Measurements from ENCODE around the gene E2F2. TPM values are rescaled to one million over a fixed set of nuclear protein-coding genes. Genes with fewer than 3 reads are reported as not detected.

Gene E2F2
- total and polyA plus RNA-seq, 9 donors, result 3.5 to 6.2 (median 5.0) TPM

GRCh38 chr1:23557471-23558124 is 26.6 kb upstream of the E2F2 start:
- Histone ChIP-seq H3K4me1 (ENCODE audit: control insufficient read depth, insufficient read depth, low read length) (peaks cover 77% of the 10 kb centered on the region), H3K4me3 (ENCODE audit: low read length) (peak overlapping the region; percentile 95), H3K36me3 (ENCODE audit: control insufficient read depth, insufficient read depth, low read length) (peaks cover 13% of the 10 kb centered on the region), H3K27ac (ENCODE audit: low read length) (peak overlapping the region; percentile 99), H3K9me3 (replicated peaks; ENCODE audit: control insufficient read depth, low read depth, low read length) (no peaks in the 10 kb centered on the region), H3K27me3 (ENCODE audit: control insufficient read depth, insufficient read depth, low read length) (no peaks in the 10 kb centered on the region)
- no CpG with 5 or more reads among the region's 8 CpGs for WGBS (ENCODE audit: insufficient coverage)
- no peak for DNase-seq

GRCh38 chr1:23556635-23557470 is 25.8 kb upstream of the E2F2 start:
- Histone ChIP-seq H3K36me3 (ENCODE audit: control insufficient read depth, insufficient read depth, low read length) (peaks cover 13% of the 10 kb centered on the region), H3K4me3 (ENCODE audit: low read length) (peak overlapping the region; percentile 95), H3K27me3 (ENCODE audit: control insufficient read depth, insufficient read depth, low read length) (no peaks in the 10 kb centered on the region), H3K27ac (ENCODE audit: low read length) (peak overlapping the region; percentile 99), H3K9me3 (replicated peaks; ENCODE audit: control insufficient read depth, low read depth, low read length) (no peaks in the 10 kb centered on the region), H3K4me1 (ENCODE audit: control insufficient read depth, insufficient read depth, low read length) (peaks cover 77% of the 10 kb centered on the region)
- no peak for DNase-seq
- WGBS (ENCODE audit: insufficient coverage), result 17% methylated on average over 1 of the region's 4 CpGs

- DNase-seq, result peak; percentile 47
- 17% methylated on average over 6 of the region's 9 CpGs for WGBS (ENCODE audit: insufficient coverage)
- H3K27ac ChIP-seq (ENCODE audit: low read length), result peak overlapping the region; percentile 99
- peak overlapping the region; percentile 95 for H3K4me3 ChIP-seq (ENCODE audit: low read length)
- H3K4me1 ChIP-seq (ENCODE audit: control insufficient read depth, insufficient read depth, low read length), result peaks cover 77% of the 10 kb centered on the region
- H3K27me3 ChIP-seq (ENCODE audit: control insufficient read depth, insufficient read depth, low read length), result no peaks in the 10 kb centered on the region
- peaks cover 13% of the 10 kb centered on the region for H3K36me3 ChIP-seq (ENCODE audit: control insufficient read depth, insufficient read depth, low read length)
- no peaks in the 10 kb centered on the region for H3K9me3 ChIP-seq (replicated peaks; ENCODE audit: control insufficient read depth, low read depth, low read length)
Measured at GRCh38 chr1:23555986-23556634, 25.1 kb upstream of the E2F2 start.

GRCh38 chr1:23555270-23555985 is 24.4 kb upstream of the E2F2 start:
- DNase-seq, result no peak
- Histone ChIP-seq H3K4me1 (ENCODE audit: control insufficient read depth, insufficient read depth, low read length) (peaks cover 76% of the 10 kb centered on the region), H3K4me3 (ENCODE audit: low read length) (peak overlapping the region; percentile 41), H3K36me3 (ENCODE audit: control insufficient read depth, insufficient read depth, low read length) (peaks cover 13% of the 10 kb centered on the region), H3K27me3 (ENCODE audit: control insufficient read depth, insufficient read depth, low read length) (no peaks in the 10 kb centered on the region), H3K9me3 (replicated peaks; ENCODE audit: control insufficient read depth, low read depth, low read length) (no peaks in the 10 kb centered on the region), H3K27ac (ENCODE audit: low read length) (peak overlapping the region; percentile 99)
- WGBS (ENCODE audit: insufficient coverage), result 8% methylated on average over 4 of the region's 15 CpGs

GRCh38 chr1:23554481-23555269 is 23.6 kb upstream of the E2F2 start:
- Histone ChIP-seq H3K4me3 (ENCODE audit: low read length) (peak overlapping the region; percentile 41), H3K4me1 (ENCODE audit: control insufficient read depth, insufficient read depth, low read length) (peaks cover 69% of the 10 kb centered on the region), H3K9me3 (replicated peaks; ENCODE audit: control insufficient read depth, low read depth, low read length) (no peaks in the 10 kb centered on the region), H3K36me3 (ENCODE audit: control insufficient read depth, insufficient read depth, low read length) (peaks cover 13% of the 10 kb centered on the region), H3K27ac (ENCODE audit: low read length) (peak overlapping the region; percentile 99), H3K27me3 (ENCODE audit: control insufficient read depth, insufficient read depth, low read length) (no peaks in the 10 kb centered on the region)
- WGBS (ENCODE audit: insufficient coverage), result under 1% methylated on average over 75 of the region's 81 CpGs
- peak; percentile 94 for DNase-seq

GRCh38 chr1:23554127-23554480 is 23.1 kb upstream of the E2F2 start:
- peaks cover 13% of the 10 kb centered on the region for H3K36me3 ChIP-seq (ENCODE audit: control insufficient read depth, insufficient read depth, low read length)
- peak overlapping the region; percentile 33 for H3K4me3 ChIP-seq (ENCODE audit: low read length)
- H3K27me3 ChIP-seq (ENCODE audit: control insufficient read depth, insufficient read depth, low read length), result no peaks in the 10 kb centered on the region
- H3K9me3 ChIP-seq (replicated peaks; ENCODE audit: control insufficient read depth, low read depth, low read length), result no peaks in the 10 kb centered on the region
- DNase-seq, result peak; percentile 50
- peaks cover 68% of the 10 kb centered on the region for H3K4me1 ChIP-seq (ENCODE audit: control insufficient read depth, insufficient read depth, low read length)
- peak overlapping the region; percentile 95 for H3K27ac ChIP-seq (ENCODE audit: low read length)
- 18% methylated on average over 12 of the region's 12 CpGs for WGBS (ENCODE audit: insufficient coverage)

- no peaks in the 10 kb centered on the region for H3K9me3 ChIP-seq (replicated peaks; ENCODE audit: control insufficient read depth, low read depth, low read length)
- no peaks in the 10 kb centered on the region for H3K27me3 ChIP-seq (ENCODE audit: control insufficient read depth, insufficient read depth, low read length)
- 49% methylated on average over 2 of the region's 21 CpGs for WGBS (ENCODE audit: insufficient coverage)
- H3K4me1 ChIP-seq (ENCODE audit: control insufficient read depth, insufficient read depth, low read length), result peaks cover 69% of the 10 kb centered on the region
- no peak overlapping the region for H3K4me3 ChIP-seq (ENCODE audit: low read length)
- H3K27ac ChIP-seq (ENCODE audit: low read length), result peak overlapping the region; percentile 95
- DNase-seq, result peak; percentile 82
- H3K36me3 ChIP-seq (ENCODE audit: control insufficient read depth, insufficient read depth, low read length), result peaks cover 13% of the 10 kb centered on the region
Measured at GRCh38 chr1:23553231-23554126, 22.4 kb upstream of the E2F2 start.

- peaks cover 6% of the 10 kb centered on the region for H3K36me3 ChIP-seq (ENCODE audit: control insufficient read depth, insufficient read depth, low read length)
- WGBS (ENCODE audit: insufficient coverage), result 12% methylated on average over 2 of the region's 4 CpGs
- no peak overlapping the region for H3K27ac ChIP-seq (ENCODE audit: low read length)
- H3K9me3 ChIP-seq (replicated peaks; ENCODE audit: control insufficient read depth, low read depth, low read length), result no peaks in the 10 kb centered on the region
- no peaks in the 10 kb centered on the region for H3K27me3 ChIP-seq (ENCODE audit: control insufficient read depth, insufficient read depth, low read length)
- peaks cover 59% of the 10 kb centered on the region for H3K4me1 ChIP-seq (ENCODE audit: control insufficient read depth, insufficient read depth, low read length)
- DNase-seq, result no peak
- H3K4me3 ChIP-seq (ENCODE audit: low read length), result no peak overlapping the region
Measured at GRCh38 chr1:23551849-23552248, 20.8 kb upstream of the E2F2 start.

All from muscle of leg (tissue), 11 donors.